HG03565 (cell line): ENCODE results near the gene SLC20A1.

ENCODE experiments used
- ATAC-seq: cut with Tn5 transposase; IDR thresholded peaks from one replicate; pipeline ENCODE4 v1.9.1; 2021; ENCODE audit warnings: mild to moderate bottlenecking, moderate library complexity; ENCODE audit not compliant: unreplicated experiment

Gene SLC20A1

GRCh38 chr2:112625474-112626114 lies 20.1 kb upstream of the SLC20A1 start:
- ATAC-seq: no peak

GRCh38 chr2:112626604-112627059 lies 19.1 kb upstream of the SLC20A1 start:
- no peak for ATAC-seq

DNA sequence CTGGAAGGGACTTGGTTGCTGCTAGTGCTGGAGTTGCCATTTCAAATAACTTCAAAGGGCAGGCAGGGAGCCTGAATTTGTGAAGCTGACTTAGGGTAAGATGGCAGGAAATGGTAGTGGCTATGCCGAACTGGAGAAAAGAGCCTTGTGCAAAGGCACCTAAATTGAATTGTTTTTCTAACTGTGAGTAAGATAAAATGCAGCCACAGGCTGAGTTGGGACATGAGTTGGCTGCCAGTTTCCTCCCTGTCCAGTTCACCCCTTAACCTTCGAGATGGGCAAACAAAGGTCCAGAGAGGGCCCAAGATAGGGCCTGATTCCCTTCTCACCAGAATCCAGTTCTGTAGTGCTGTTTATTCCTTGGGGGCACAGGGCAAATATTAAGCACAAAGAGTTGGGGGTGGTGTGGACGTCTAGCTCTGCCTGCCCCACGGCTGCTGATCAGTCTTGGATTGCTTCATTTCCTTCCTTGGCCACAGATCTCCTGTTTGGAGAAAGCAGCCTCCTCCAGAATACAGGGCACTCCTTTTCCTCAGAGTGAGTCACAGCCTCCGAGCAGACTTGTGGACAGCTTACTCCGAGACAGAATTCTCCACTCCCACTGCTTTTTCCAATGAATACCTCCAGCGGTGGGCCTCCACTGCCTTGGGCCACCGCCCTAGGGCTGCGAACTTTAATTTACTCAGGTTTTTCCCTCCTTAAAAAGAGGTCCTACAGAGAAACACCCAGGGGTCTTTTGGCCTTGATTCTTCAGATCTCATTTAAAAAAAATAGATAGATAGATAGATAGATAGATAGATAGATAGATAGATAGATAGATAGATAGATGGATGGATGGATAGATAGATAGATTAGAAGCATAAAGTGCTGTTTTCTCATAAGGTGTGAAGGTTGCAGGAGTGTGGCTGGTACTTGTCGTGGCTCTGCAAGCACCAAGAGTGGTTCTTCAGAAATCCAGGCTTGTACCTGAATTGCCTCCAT lies 18.4 kb upstream of the SLC20A1 start:
- no peak for ATAC-seq

DNA sequence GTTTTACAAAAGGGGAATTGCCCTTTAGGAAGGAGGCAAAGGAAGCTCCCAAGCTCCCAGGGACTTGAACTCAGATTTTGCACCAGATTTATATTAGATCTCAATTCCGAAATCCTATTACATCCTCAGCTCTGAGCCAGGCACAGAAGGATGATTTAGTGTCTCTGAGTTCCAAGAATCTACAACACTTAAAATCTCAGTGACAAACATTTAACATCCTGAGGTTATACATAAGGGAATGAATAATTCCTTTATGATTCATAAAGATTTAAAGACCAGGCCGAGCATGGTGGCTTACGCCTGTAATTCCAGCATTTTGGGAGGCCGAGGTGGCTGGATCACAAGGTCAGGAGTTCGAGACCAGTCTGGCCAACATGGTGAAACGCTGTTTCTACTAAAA lies 16.5 kb upstream of the SLC20A1 start:
- ATAC-seq: no peak

DNA sequence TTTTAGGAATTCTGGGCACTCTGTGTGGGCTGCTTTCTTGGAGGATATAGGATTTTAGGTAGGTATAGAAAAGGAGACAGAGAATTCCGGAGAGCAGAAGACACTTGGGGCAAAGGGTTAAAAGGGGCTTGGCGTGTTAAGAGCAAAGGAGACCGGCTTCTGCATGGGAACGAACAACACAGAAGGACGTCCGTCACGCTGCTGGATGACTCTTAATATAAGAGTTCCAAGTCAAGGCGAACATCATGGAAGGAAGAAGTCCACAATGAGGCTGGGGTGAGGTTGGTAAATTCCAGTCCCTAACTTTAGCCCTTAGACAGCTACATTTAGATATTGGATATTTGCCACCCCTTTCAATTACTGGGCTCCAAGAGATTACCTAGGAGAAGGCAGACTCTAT lies 15.9 kb upstream of the SLC20A1 start:
- no peak for ATAC-seq

- ATAC-seq: no peak
Measured at GRCh38 chr2:112630268-112630667, 15.5 kb upstream of the SLC20A1 start.

GRCh38 chr2:112633708-112634107 lies 12.0 kb upstream of the SLC20A1 start:
- ATAC-seq: no peak

DNA sequence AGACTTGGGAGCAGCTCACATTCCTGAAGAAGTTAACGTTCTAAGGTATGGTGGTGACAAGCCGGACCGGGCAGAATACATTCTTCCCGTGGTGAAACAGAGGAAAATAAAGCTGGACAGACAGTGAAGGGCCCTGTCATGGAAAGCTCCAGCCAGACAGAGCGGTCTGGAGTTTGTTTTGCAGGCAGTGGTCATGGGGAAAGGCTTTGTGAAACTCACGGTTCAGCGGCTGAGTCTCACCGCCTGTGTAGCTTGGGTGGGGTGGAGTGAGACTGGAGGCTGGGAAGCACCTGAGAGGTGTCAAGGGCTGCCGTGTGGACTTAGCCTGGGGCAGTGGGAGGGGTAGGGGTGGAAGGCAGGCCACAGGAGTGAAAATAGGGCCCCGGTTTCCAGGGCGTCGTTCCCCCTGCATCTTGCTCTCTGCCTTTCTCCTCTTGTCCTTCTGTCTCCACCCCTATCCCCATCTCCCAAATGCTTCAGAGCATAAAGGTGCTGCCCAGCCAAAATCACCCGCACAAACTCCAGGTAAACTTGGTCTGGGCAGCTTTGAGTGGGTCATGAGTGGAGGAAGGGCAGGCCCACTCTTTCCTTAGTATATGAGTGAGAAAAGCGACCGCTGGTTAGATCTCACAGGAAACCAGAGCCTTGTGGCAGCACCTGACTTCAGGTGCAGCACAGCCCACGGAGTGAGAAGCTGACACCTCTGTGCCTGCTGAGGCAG lies 11.4 kb upstream of the SLC20A1 start:
- ATAC-seq: no peak

- ATAC-seq: no peak
Measured at GRCh38 chr2:112634874-112635157, 10.9 kb upstream of the SLC20A1 start.

DNA sequence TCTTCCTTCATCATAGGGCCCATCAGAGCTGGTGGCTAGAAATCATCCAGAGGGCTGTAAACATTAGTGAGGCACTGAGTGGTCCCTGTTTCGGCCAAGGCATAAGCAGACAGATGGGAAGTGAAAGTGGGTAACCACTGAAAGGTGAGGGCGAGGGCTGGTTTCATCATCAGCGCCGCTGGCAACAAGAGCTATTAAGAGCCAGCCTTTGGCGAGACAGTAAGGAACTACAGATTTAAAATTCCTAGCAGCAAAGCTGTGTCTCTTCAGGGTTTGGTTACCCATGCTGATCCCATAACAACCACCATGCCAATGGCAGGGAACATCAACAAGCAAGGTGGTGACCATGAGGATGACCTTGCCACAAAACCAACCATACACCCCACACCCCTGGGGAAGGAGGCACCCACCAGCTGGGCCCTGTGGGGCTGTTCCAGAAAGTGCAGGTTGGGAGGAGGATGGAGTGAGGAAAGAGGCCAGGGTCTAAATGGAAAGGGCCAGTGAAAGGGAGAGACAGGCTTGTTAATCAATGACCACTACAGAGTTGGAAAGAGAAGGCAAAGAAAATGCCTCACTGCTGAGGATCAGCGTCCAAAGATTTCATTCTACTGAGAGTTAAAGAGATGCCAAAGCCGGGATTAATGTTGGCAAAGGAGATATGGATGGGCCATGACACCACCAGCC lies 9.0 kb upstream of the SLC20A1 start:
- ATAC-seq: no peak

DNA sequence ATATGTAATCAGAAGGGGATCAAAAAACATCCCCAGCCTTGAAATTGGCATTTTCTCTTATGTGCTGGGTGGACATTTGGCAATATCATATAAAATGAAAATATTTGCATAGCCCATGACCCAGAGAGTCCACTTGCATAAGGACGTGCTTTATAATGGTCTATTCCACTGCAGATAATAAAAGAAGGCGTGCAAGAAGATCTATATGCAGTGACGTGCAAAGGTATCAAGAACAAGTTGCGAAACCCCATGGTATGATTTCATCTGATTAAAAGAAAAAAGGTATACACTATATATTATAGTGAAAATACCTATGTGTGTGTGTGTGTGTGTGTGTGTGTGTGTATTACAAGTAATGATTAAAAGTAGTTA lies 8.5 kb upstream of the SLC20A1 start:
- no peak for ATAC-seq

DNA sequence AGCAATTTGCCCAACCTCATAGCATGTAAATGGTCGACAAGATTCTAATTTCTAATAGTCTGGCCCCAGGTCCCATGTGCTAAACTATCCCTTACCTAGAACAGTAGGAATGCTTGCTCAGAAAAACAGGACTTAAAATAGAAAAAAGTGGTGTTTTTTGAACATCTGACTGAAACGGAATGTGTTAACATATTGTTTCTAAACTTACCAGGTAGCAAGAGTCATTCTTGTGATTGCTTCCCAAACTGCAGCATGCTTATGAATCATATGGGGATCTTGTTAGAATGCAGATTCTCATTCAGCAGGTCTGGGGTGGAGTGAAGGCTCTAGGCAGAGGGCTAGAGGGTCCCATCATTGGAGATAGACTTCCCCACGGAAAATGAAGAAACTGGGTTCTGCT lies 5.8 kb upstream of the SLC20A1 start:
- no peak for ATAC-seq

- ATAC-seq: no peak
Measured at GRCh38 chr2:112640467-112640799, 5.3 kb upstream of the SLC20A1 start.

GRCh38 chr2:112640800-112641675 lies 4.7 kb upstream of the SLC20A1 start:
- ATAC-seq: no peak

GRCh38 chr2:112641701-112642100 lies 4.0 kb upstream of the SLC20A1 start:
- ATAC-seq: no peak

- ATAC-seq: no peak
Measured at GRCh38 chr2:112642561-112642960, 3.2 kb upstream of the SLC20A1 start.

- ATAC-seq: no peak
Measured at GRCh38 chr2:112642966-112643365, 2.8 kb upstream of the SLC20A1 start.

- ATAC-seq: no peak
Measured at GRCh38 chr2:112643488-112643887, 2.3 kb upstream of the SLC20A1 start.

GRCh38 chr2:112644155-112644932 lies 1.4 kb upstream of the SLC20A1 start:
- no peak for ATAC-seq

DNA sequence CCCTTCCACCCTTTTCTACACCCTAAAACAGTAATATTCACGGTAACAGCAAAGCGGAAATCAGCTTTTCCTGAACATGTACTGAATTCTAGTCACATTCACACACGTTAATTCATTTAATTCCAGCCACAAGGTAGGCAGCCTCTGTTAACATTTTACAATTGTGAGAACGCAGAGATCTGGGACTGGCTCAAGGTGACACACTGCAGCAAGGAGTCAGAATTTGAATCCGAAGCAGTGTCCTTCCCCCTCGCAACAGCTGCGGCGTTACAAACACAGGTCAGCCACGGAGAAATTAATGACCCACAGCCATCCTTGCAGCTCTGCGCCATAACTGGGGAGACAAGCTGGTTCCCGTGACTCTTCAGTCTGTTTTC lies 818 bp upstream of the SLC20A1 start:
- ATAC-seq: no peak
